ENCODE data around the gene GRK5. TPM values are rescaled to one million over a fixed set of nuclear protein-coding genes. Genes with fewer than 3 reads are reported as not detected.

GRK5 gene
- total RNA-seq, 1 donor from 2014 or later, result 77.6 TPM

DNA sequence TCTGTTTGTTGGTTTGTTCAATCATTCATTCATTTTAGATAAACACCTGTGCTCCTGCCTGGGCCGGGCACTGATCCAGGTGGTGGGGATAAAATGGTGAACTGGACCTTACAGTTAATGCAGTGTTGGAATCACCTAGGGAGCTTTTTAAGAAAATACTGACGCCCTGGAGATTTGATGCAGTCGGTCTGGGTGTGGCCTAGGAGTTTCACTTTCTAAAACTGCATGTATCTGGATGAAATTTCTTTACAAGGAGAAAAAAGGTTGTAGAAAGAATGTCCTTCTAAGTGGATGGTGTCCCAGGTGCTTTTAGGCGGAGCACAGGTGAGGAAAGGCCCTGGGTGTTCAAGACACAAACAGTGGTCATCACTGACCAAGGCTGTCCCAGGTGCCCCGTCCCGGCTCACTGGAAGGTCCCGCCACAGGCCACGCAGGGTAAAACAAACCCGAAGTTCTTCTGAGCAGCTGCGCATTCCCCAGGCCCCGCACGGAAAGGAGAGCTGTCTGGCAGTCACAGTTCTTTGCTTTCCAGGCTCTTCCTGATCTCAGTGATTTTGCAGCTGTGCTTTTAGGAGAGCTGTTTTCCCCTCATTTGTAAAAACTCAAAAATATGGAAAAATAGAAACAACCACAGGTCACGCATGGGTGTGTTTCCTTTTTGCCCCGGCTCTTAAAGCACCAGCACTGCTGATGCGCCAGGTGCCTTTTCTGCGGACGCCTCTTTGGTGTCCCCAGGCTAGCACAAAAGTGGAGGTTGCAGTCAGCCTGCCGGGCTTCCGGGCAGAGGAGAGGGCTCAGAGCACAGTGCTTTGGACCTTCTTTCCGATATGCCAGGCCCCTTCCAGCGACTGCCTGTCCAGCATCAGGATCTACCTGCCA, 161.9 kb downstream of the GRK5 start:
- H3K9me3 Mint-ChIP-seq (ENCODE audit: unreplicated experiment), result peaks cover 2% of the 10 kb centered on the region
- peak overlapping the region; percentile 88 for H3K27ac Mint-ChIP-seq (ENCODE audit: unreplicated experiment)
- peak overlapping the region; percentile 15 for H3K4me3 Mint-ChIP-seq (ENCODE audit: unreplicated experiment)
- TF ChIP-seq, protein P1, sequence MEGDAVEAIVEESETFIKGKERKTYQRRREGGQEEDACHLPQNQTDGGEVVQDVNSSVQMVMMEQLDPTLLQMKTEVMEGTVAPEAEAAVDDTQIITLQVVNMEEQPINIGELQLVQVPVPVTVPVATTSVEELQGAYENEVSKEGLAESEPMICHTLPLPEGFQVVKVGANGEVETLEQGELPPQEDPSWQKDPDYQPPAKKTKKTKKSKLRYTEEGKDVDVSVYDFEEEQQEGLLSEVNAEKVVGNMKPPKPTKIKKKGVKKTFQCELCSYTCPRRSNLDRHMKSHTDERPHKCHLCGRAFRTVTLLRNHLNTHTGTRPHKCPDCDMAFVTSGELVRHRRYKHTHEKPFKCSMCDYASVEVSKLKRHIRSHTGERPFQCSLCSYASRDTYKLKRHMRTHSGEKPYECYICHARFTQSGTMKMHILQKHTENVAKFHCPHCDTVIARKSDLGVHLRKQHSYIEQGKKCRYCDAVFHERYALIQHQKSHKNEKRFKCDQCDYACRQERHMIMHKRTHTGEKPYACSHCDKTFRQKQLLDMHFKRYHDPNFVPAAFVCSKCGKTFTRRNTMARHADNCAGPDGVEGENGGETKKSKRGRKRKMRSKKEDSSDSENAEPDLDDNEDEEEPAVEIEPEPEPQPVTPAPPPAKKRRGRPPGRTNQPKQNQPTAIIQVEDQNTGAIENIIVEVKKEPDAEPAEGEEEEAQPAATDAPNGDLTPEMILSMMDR (IDR thresholded peaks at IDR 0.05; ENCODE audit: partially characterized antibody, unreplicated experiment), result no peak
- H3K4me1 Mint-ChIP-seq (ENCODE audit: low read depth, unreplicated experiment), result peaks cover 43% of the 10 kb centered on the region
- H3K36me3 Mint-ChIP-seq (ENCODE audit: unreplicated experiment), result no peaks in the 10 kb centered on the region
- H3K27me3 Mint-ChIP-seq (ENCODE audit: unreplicated experiment), result peaks cover 6% of the 10 kb centered on the region
- DNase-seq, result no peak

DNA sequence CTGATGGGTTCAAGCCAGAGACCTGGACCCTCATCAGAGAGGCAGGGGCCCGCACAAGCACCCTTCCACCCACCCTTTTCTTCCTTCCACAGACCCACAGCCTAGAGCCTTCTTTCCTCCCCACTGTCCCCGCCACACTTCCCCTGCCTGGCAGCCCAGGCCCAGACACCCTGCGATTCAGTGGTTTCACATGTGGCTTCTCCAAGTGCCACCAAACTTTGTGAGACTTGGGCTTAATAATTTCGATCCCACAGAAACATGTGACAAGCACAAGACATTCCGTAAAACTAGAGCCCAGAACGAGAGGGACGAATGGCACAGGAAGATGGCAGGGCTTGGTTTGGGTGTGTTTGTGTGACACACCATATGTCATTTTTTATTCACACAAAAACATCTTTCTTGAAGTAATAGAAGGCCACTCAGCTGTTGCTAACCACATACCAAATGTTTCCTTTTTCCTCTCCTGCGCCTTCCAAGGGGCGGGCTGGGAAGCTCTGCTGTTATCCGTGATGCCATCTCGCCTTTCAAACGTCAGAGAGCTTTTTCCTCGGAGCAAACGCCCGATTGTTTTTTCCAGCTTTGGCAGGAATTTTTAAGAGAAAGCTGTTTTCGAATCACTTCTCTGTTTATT, 162.9 kb downstream of the GRK5 start:
- no peak for DNase-seq
- H3K27me3 Mint-ChIP-seq (ENCODE audit: unreplicated experiment), result peaks cover 10% of the 10 kb centered on the region
- peak overlapping the region; percentile 88 for H3K27ac Mint-ChIP-seq (ENCODE audit: unreplicated experiment)
- peaks cover 45% of the 10 kb centered on the region for H3K4me1 Mint-ChIP-seq (ENCODE audit: low read depth, unreplicated experiment)
- peak overlapping the region; percentile 38 for H3K4me3 Mint-ChIP-seq (ENCODE audit: unreplicated experiment)
- H3K36me3 Mint-ChIP-seq (ENCODE audit: unreplicated experiment), result no peaks in the 10 kb centered on the region
- TF ChIP-seq, protein P1 (IDR thresholded peaks at IDR 0.05; ENCODE audit: partially characterized antibody, unreplicated experiment), result no peak
- peaks cover 7% of the 10 kb centered on the region for H3K9me3 Mint-ChIP-seq (ENCODE audit: unreplicated experiment)

GRCh38 chr10:119370972-119371703, 163.8 kb downstream of the GRK5 start:
- peaks cover 54% of the 10 kb centered on the region for H3K4me1 Mint-ChIP-seq (ENCODE audit: low read depth, unreplicated experiment)
- no peak overlapping the region for H3K4me3 Mint-ChIP-seq (ENCODE audit: unreplicated experiment)
- H3K36me3 Mint-ChIP-seq (ENCODE audit: unreplicated experiment), result no peaks in the 10 kb centered on the region
- H3K27me3 Mint-ChIP-seq (ENCODE audit: unreplicated experiment), result peaks cover 17% of the 10 kb centered on the region
- TF ChIP-seq, protein P1 (IDR thresholded peaks at IDR 0.05; ENCODE audit: partially characterized antibody, unreplicated experiment), result no peak
- H3K9me3 Mint-ChIP-seq (ENCODE audit: unreplicated experiment), result peaks cover 16% of the 10 kb centered on the region
- no peak overlapping the region for H3K27ac Mint-ChIP-seq (ENCODE audit: unreplicated experiment)
- no peak for DNase-seq

DNA sequence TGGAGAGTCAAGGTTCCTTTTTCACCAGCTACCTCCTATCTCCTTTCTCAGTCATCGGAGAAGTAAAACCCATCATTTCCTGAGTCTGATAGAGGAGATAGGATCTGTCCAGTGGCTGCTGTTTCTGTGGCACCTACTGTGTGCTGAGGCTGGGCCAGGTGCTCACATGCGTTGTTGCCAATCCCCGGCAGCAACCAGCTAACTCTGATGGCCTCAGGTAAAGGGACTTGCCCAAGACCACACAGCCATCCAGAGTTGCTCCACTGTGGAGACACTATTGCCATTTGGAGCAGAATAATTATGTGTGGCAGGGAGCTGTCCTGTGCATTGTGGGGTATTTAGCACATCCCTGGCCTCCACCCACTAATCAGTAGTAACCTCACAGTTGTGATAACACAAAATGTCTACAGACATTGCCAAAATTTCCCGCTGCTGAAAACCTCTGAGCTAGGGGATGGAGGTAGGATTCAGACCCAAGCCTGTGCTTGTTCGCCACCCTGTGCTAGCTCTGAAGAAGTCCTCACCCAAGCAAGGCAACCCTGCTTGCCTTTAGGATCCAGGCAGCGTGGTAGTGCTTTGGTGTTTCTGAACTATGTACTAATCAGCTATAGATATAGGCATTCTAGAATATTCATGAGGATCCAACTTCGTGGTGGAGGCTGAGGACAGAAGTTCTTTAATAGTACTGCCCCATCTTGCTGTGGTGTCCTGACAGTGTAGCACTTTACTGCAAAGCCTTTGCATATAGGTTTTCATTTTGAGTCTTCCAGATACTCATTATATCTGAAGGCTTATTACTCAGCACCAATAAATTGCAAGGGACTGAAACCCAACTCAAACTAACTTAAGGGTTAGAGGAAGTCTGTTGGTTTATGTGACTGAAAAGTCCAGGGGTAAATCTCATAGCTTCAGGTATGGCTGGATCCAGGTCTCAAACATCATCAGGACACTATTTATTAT, 164.6 kb downstream of the GRK5 start:
- Mint-ChIP-seq H3K9me3 (ENCODE audit: unreplicated experiment) (peaks cover 18% of the 10 kb centered on the region), H3K36me3 (ENCODE audit: unreplicated experiment) (no peaks in the 10 kb centered on the region), H3K4me1 (ENCODE audit: low read depth, unreplicated experiment) (peaks cover 54% of the 10 kb centered on the region), H3K4me3 (ENCODE audit: unreplicated experiment) (no peak overlapping the region), H3K27ac (ENCODE audit: unreplicated experiment) (no peak overlapping the region), H3K27me3 (ENCODE audit: unreplicated experiment) (peaks cover 18% of the 10 kb centered on the region)
- DNase-seq, result no peak
- TF ChIP-seq, protein P1 (IDR thresholded peaks at IDR 0.05; ENCODE audit: partially characterized antibody, unreplicated experiment), result no peak

All from glutamatergic neuron (in vitro differentiated cells).